Stomach (tissue), 9 donors: ENCODE data around the gene SEC14L2. TPM values are rescaled to one million over a fixed set of nuclear protein-coding genes. Genes with fewer than 3 reads are reported as not detected.
"Not testable (repeated sequence)": the region's sequence is repeated elsewhere in the genome, so short reads cannot be mapped to it uniquely, and the experiment has no call there.

ENCODE experiments used
- DNase-seq, 2 donors: peaks; one replicate each; pipeline versions ENCODE4 v3.0.0 to v3.0.0-alpha.2; 2013 to 2019
- H3K27ac ChIP-seq, 5 donors: fragments of 200-600 bp in 4 of 5; sonication (generic) in 4 of 5; one replicate each; pipeline ENCODE4 v1.5.1; 2013 to 2019; ENCODE audit warnings: mild to moderate bottlenecking in 1 of 5, moderate library complexity in 1 of 5
- H3K27me3 ChIP-seq, 3 donors: fragments of 200-600 bp; sonication (generic); one replicate each; pipeline ENCODE4 v1.5.1; 2017 to 2019; ENCODE audit warnings: mixed run types in 1 of 3
- H3K36me3 ChIP-seq, 4 donors: fragments of 200-600 bp; sonication (generic); 1 replicate in 3 of 4; 2 replicates in 1 of 4; pipeline ENCODE4 v1.5.1; 2016 to 2019
- H3K4me1 ChIP-seq, 4 donors: fragments of 200-600 bp; sonication (generic); one replicate each; pipeline ENCODE4 v1.5.1; 2016 to 2019
- H3K4me3 ChIP-seq, 4 donors: fragments of 200-600 bp; sonication (generic) in 3 of 4; one replicate each; pipeline ENCODE4 v1.5.1; 2016 to 2019; ENCODE audit warnings: mild to moderate bottlenecking in 1 of 4
- H3K9me3 ChIP-seq, 4 donors: fragments of 200-600 bp; sonication (generic); one replicate each; pipeline ENCODE4 v1.5.1; 2016 to 2019
- CTCF ChIP-seq, 7 experiments: fragments of 450-650 bp in 4 of 7; fragments of 200-600 bp in 3 of 7; sonication (generic) in 3 of 7; IDR thresholded peaks; one replicate each; pipeline ENCODE4 v1.5.1; 2016 to 2019; ENCODE audit warnings: antibody characterized with exemption in 7 of 7, control low read depth in 2 of 7, mild to moderate bottlenecking in 1 of 7
- EP300 ChIP-seq: sonication (generic); formaldehyde crosslinking; IDR thresholded peaks from one replicate; pipeline ENCODE4 v1.6.1; 2017; ENCODE audit warnings: antibody characterized with exemption
- POLR2A ChIP-seq, 4 donors: fragments of 450-650 bp; IDR thresholded peaks; one replicate each; pipeline ENCODE4 v1.6.1; 2016; ENCODE audit warnings: antibody characterized with exemption in 4 of 4, control low read depth in 2 of 4, mild to moderate bottlenecking in 1 of 4, moderate library complexity in 1 of 4
- POLR2AphosphoS5 ChIP-seq, 3 donors: sonication (generic); formaldehyde crosslinking; IDR thresholded peaks; one replicate each; pipeline ENCODE4 v1.6.1; 2016; ENCODE audit warnings: antibody characterized with exemption in 3 of 3
- WGBS, 5 donors: extraction: QIAGEN DNeasy Blood & Tissue Kit in 3 of 5; methylation state at CpG; one replicate each; pipeline versions ENCODE4 v1.1.5 to v1.1.7; 2013 to 2018; 5-methylcytosine and 5-hydroxymethylcytosine counted together
- intact Hi-C: fragments of 100-400 bp; cut with DNase I; formaldehyde crosslinking; loops from one replicate; pipeline ENCODE4 v1.15.1; 2023; ENCODE audit warnings: low total_unique reads
- polyA plus RNA-seq, 3 donors: library from polyadenylated mRNA; stranded (reverse); fragments of 200-250 nt; gene quantifications; one replicate each; pipeline ENCODE4 v1.2.3, GENCODE V29; 2013
- total RNA-seq, 5 donors: library from RNA; depleted of rRNA; stranded (reverse); fragments of >200 nt; gene quantifications; one replicate each; pipeline versions ENCODE4 v1.1.0 to v1.2.3, GENCODE V29; 2014 to 2016
- donor health status: healthy with polysubstance abuse.
- donor health status: Bipolar disorder and iron deficiency.
- donor health status: healthy.

SEC14L2 gene
- total and polyA plus RNA-seq, 8 donors = 4.1 to 19.4 (median 10.1) TPM; not detected in 2

GRCh38 chr22:30447656-30448055 lies 50.8 kb downstream of the SEC14L2 start:
- no peak overlapping the region for H3K27ac ChIP-seq
- intact Hi-C loops = no loop called here
- peaks cover 0 to 48% (median 0%) of the 10 kb centered on the region in 3 donors for H3K27me3 ChIP-seq
- DNase-seq = no peak
- H3K9me3 ChIP-seq = no peaks in the 10 kb centered on the region
- peaks cover 0 to 9% (median 3%) of the 10 kb centered on the region in 4 donors for H3K4me1 ChIP-seq
- TF ChIP-seq CTCF (IDR thresholded peaks at IDR 0.05) (no peak), POLR2AphosphoS5 (IDR thresholded peaks at IDR 0.05) (no peak), EP300 (no peak), POLR2A (IDR thresholded peaks at IDR 0.05) (no peak)
- 60 to 80% (median 66%) methylated on average over 2 to 3 of the region's 3 CpGs for WGBS, 5 donors
- H3K4me3 ChIP-seq = no peak overlapping the region
- H3K36me3 ChIP-seq = no peaks in the 10 kb centered on the region

- H3K4me1 ChIP-seq, H3K27ac ChIP-seq, H3K4me3 ChIP-seq, intact Hi-C loops, H3K9me3 ChIP-seq, H3K36me3 ChIP-seq: not testable (repeated sequence)
- 19 to 43% (median 23%) methylated on average over 8 to 9 of the region's 9 CpGs for WGBS, 5 donors
- H3K27me3 ChIP-seq = peaks cover 0 to 37% (median 0%) of the 10 kb centered on the region in 3 donors
- peak; percentile 36 to 46 for DNase-seq
Observed at GRCh38 chr22:30451488-30451887, 54.7 kb downstream of the SEC14L2 start.

GRCh38 chr22:30452861-30453260 lies 56.0 kb downstream of the SEC14L2 start:
- H3K4me3 ChIP-seq = no peak overlapping the region
- peaks cover 0 to 24% (median 0%) of the 10 kb centered on the region in 3 donors for H3K27me3 ChIP-seq
- H3K9me3 ChIP-seq = no peaks in the 10 kb centered on the region
- peaks cover 0 to 7% (median 0%) of the 10 kb centered on the region in 4 donors for H3K4me1 ChIP-seq
- intact Hi-C loops = no loop called here
- DNase-seq = no peak
- H3K36me3 ChIP-seq = no peaks in the 10 kb centered on the region
- TF ChIP-seq POLR2A (IDR thresholded peaks at IDR 0.05) (no peak), POLR2AphosphoS5 (IDR thresholded peaks at IDR 0.05) (no peak), EP300 (no peak), CTCF (IDR thresholded peaks at IDR 0.05) (no peak)
- H3K27ac ChIP-seq = no peak overlapping the region
- 81 to 89% (median 87%) methylated on average over 6 of the region's 6 CpGs for WGBS, 5 donors

- TF ChIP-seq POLR2AphosphoS5 (IDR thresholded peaks at IDR 0.05) (no peak), EP300 (no peak), CTCF (IDR thresholded peaks at IDR 0.05) (no peak), POLR2A (IDR thresholded peaks at IDR 0.05) (no peak)
- DNase-seq = peak in 1 of 2 donors; percentile 51
- Histone ChIP-seq H3K27me3 (peaks cover 0 to 19% (median 0%) of the 10 kb centered on the region in 3 donors), H3K9me3 (no peaks in the 10 kb centered on the region), H3K27ac (no peak overlapping the region), H3K36me3 (no peaks in the 10 kb centered on the region), H3K4me3 (no peak overlapping the region), H3K4me1 (peaks cover 0 to 7% (median 0%) of the 10 kb centered on the region in 4 donors)
- 59 to 70% (median 63%) methylated on average over 6 of the region's 6 CpGs for WGBS, 5 donors
- intact Hi-C loops = no loop called here
Observed at GRCh38 chr22:30453731-30454510, 57.1 kb downstream of the SEC14L2 start.
